Measurements from ENCODE around the gene RFC3. TPM values are rescaled to one million over a fixed set of nuclear protein-coding genes. Genes with fewer than 3 reads are reported as not detected.

RFC3 gene
- total RNA-seq, 1 experiment from 2014 or later = 38.2 TPM

- no peak overlapping the region for H3K27ac ChIP-seq (ENCODE audit: low read depth, low read length)
- H3K4me1 ChIP-seq (ENCODE audit: control insufficient read depth in 1 of 2, insufficient read depth in 2 of 2, low read length in 2 of 2) = no peaks in the 10 kb centered on the region
- H3K36me3 ChIP-seq (ENCODE audit: control insufficient read depth in 1 of 2, insufficient read depth in 2 of 2, low read length in 2 of 2) = no peaks in the 10 kb centered on the region; a peak in 1 of 4 replicates
- H3K79me2 ChIP-seq (ENCODE audit: insufficient read depth, low read length) = no peaks in the 10 kb centered on the region
- H3K4me2 ChIP-seq (ENCODE audit: low read length) = no peak overlapping the region
- intact Hi-C loops (cut with micrococcal nuclease) = no loop called here
- no peak overlapping the region for H3K9ac ChIP-seq (ENCODE audit: low read length)
- ChIA-PET CTCF (no interaction called here), RAD21 (ENCODE audit: low non-redundant PET in 1 of 2, low total read pairs in 2 of 2, uncharacterized antibody in 2 of 2, unreplicated experiment in 2 of 2) (no interaction called here), POLR2A (no interaction called here)
- H4K20me1 ChIP-seq (ENCODE audit: insufficient read depth) = no peaks in the 10 kb centered on the region
- TF ChIP-seq RAD21 (IDR thresholded peaks at IDR 0.05; ENCODE audit: low read depth) (no peak), ZFX (IDR thresholded peaks at IDR 0.05) (no peak), SRF (IDR thresholded peaks at IDR 0.05; ENCODE audit: low read depth) (no peak), TCF7L2 (IDR thresholded peaks at IDR 0.05; ENCODE audit: borderline replicate concordance, extremely low read depth, insufficient read depth, insufficient read length) (no peak)
- TF ChIP-seq, protein P1, sequence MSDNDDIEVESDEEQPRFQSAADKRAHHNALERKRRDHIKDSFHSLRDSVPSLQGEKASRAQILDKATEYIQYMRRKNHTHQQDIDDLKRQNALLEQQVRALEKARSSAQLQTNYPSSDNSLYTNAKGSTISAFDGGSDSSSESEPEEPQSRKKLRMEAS (IDR thresholded peaks at IDR 0.05) = no peak
- no peaks in the 10 kb centered on the region for H3K9me3 ChIP-seq (ENCODE audit: control insufficient read depth in 1 of 2, insufficient read depth in 1 of 2, low read depth in 1 of 2, low read length in 2 of 2)
- BruUV-seq (replicated peaks) = no TSS peak
- ATAC-seq = no peak
- no peaks in the 10 kb centered on the region for H3K9me2 ChIP-seq (ENCODE audit: insufficient read depth)
- no peak overlapping the region for H2AFZ ChIP-seq (ENCODE audit: low read depth, low read length, poor library complexity, severe bottlenecking)
- no peak overlapping the region for H3K4me3 ChIP-seq (replicated peaks in 1 of 2; ENCODE audit: low read depth in 1 of 2, low read length in 2 of 2)
- H3K27me3 ChIP-seq (ENCODE audit: insufficient read depth, low read length) = no peaks in the 10 kb centered on the region
- no peak for DNase-seq (ENCODE audit: low read depth, low spot score)
Measured at GRCh38 chr13:33860526-33860925, 42.6 kb downstream of the RFC3 start.

DNA sequence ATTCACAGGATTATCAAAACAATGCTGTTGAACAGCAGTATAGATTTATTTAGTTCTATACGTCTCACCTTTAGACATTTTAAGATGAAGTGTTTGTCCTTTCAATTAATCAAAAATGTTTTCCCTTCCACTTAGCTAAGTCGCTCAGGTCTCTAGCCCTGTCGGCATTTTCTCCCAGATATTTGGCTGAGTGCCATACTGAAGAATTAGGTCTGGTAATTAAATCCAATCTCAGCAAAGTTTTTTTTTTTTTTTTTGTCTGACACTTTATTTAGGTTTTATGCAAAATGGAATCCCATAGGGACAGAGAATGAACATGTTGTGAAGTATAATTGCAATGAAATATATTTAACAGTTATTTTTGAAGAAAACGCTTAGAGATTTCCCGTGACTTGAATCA is 44.1 kb downstream of the RFC3 start:
- no peak overlapping the region for H3K27ac ChIP-seq (ENCODE audit: low read depth, low read length)
- ChIA-PET POLR2A (no interaction called here), CTCF (no interaction called here), RAD21 (ENCODE audit: low non-redundant PET in 1 of 2, low total read pairs in 2 of 2, uncharacterized antibody in 2 of 2, unreplicated experiment in 2 of 2) (no interaction called here)
- no peaks in the 10 kb centered on the region for H3K9me2 ChIP-seq (ENCODE audit: insufficient read depth)
- no peaks in the 10 kb centered on the region for H3K79me2 ChIP-seq (ENCODE audit: insufficient read depth, low read length)
- ATAC-seq = no peak
- no peak overlapping the region for H3K4me3 ChIP-seq (replicated peaks in 1 of 2; ENCODE audit: low read depth in 1 of 2, low read length in 2 of 2)
- intact Hi-C loops (cut with micrococcal nuclease) = no loop called here
- H3K4me1 ChIP-seq (ENCODE audit: control insufficient read depth in 1 of 2, insufficient read depth in 2 of 2, low read length in 2 of 2) = no peaks in the 10 kb centered on the region
- H4K20me1 ChIP-seq (ENCODE audit: insufficient read depth) = no peaks in the 10 kb centered on the region
- no peak for TF ChIP-seq ATF3 (IDR thresholded peaks at IDR 0.05)
- no TSS peak for BruUV-seq (replicated peaks)
- no peak overlapping the region for H3K9ac ChIP-seq (ENCODE audit: low read length)
- H2AFZ ChIP-seq (ENCODE audit: low read depth, low read length, poor library complexity, severe bottlenecking) = no peak overlapping the region
- no peaks in the 10 kb centered on the region for H3K9me3 ChIP-seq (ENCODE audit: control insufficient read depth in 1 of 2, insufficient read depth in 1 of 2, low read depth in 1 of 2, low read length in 2 of 2)
- no peaks in the 10 kb centered on the region for H3K27me3 ChIP-seq (ENCODE audit: insufficient read depth, low read length)
- no peaks in the 10 kb centered on the region for H3K36me3 ChIP-seq (ENCODE audit: control insufficient read depth in 1 of 2, insufficient read depth in 2 of 2, low read length in 2 of 2)
- H3K4me2 ChIP-seq (ENCODE audit: low read length) = no peak overlapping the region
- DNase-seq (ENCODE audit: low read depth, low spot score) = no peak
